Stimulated activated CD4-positive, alpha-beta T cell treated with anti-CD3 and anti-CD28 coated beads, Interleukin-1b, Interleukin-23, amount 100 ng/mL, for 24 hours (primary cell): ENCODE results near the gene PRKN.

Experiments used
- DNase-seq, 4 experiments: peaks; one replicate each; pipeline ENCODE4 v3.0.0-alpha.2; 2020; ENCODE audit warnings: low read depth in 4 of 4, low spot score in 1 of 4

The PRKN gene

GRCh38 chr6:161308075-161308655, 1419.4 kb downstream of the PRKN start:
- DNase-seq, result no peak

- DNase-seq, result no peak
Measured at GRCh38 chr6:161305860-161306259, 1421.7 kb downstream of the PRKN start.

GRCh38 chr6:161303628-161304340, 1423.8 kb downstream of the PRKN start:
- no peak for DNase-seq

GRCh38 chr6:161302949-161303348, 1424.6 kb downstream of the PRKN start:
- DNase-seq, result no peak

GRCh38 chr6:161301338-161301737, 1426.2 kb downstream of the PRKN start:
- no peak for DNase-seq

DNA sequence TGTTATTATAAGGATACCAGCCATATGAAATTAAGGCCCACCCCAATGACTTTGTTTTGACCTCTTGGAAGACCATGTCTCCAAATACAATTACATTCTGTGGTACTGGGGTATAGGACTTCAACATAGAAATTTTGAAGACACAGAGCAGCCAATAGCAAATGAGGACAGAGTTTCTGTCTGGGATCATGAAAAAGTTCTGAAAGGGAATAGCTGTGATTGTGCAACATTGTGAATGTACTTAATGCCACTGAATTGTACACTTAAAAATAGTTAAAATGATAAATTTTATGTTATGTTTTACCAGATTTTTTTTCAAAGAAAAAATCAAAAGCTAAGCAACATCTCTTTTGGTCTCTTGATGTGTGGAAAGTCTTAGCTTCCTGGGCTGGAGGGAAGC, 1426.7 kb downstream of the PRKN start:
- DNase-seq, result no peak

- DNase-seq, result no peak
Measured at GRCh38 chr6:161299726-161300125, 1427.8 kb downstream of the PRKN start.
